Measurements from ENCODE around the gene BLID.

GRCh38 chr11:122074022-122074421 lies 42.0 kb downstream of the BLID start:
- TF ChIP-seq EZH2 (IDR thresholded peaks at IDR 0.05; ENCODE audit: borderline replicate concordance, insufficient read depth, low read length, poor library complexity, severe bottlenecking) = no peak
- no peak for TF ChIP-seq CTCF (IDR thresholded peaks at IDR 0.05; ENCODE audit: poor library complexity, severe bottlenecking)

All from neural cell (in vitro differentiated cells).